COLO668 (cell line): Measurements from ENCODE around the gene WDR82.

Experiments used
- DNase-seq: peaks from one replicate; lab custom pipeline; 2025; ENCODE audit not compliant: unreplicated experiment; lab: John Stamatoyannopoulos, UW

Gene WDR82

GRCh38 chr3:52257911-52258310 lies 20.5 kb downstream of the WDR82 start:
- no peak for DNase-seq

GRCh38 chr3:52256622-52257021 lies 21.8 kb downstream of the WDR82 start:
- DNase-seq, result no peak

GRCh38 chr3:52256159-52256558 lies 22.3 kb downstream of the WDR82 start:
- DNase-seq, result no peak

- no peak for DNase-seq
Observed at GRCh38 chr3:52254608-52255007, 23.8 kb downstream of the WDR82 start.

GRCh38 chr3:52253314-52254304 lies 24.8 kb downstream of the WDR82 start:
- no peak for DNase-seq

- DNase-seq, result no peak
Observed at GRCh38 chr3:52250122-52250521, 28.3 kb downstream of the WDR82 start.

GRCh38 chr3:52249683-52250082 lies 28.8 kb downstream of the WDR82 start:
- DNase-seq, result no peak

- DNase-seq, result no peak
Observed at GRCh38 chr3:52248816-52249547, 29.5 kb downstream of the WDR82 start.

- DNase-seq, result no peak
Observed at GRCh38 chr3:52248165-52248541, 30.3 kb downstream of the WDR82 start.

GRCh38 chr3:52247409-52248164 lies 30.9 kb downstream of the WDR82 start:
- no peak for DNase-seq

- DNase-seq, result no peak
Observed at GRCh38 chr3:52246728-52247408, 31.6 kb downstream of the WDR82 start.

GRCh38 chr3:52246264-52246620 lies 32.2 kb downstream of the WDR82 start:
- no peak for DNase-seq

GRCh38 chr3:52245322-52246263 lies 32.9 kb downstream of the WDR82 start, which contains the start of gene PPM1M:
Gene PPM1M, plus strand, starts transcription at chr3:52245759. Its CDS starts 66 bp downstream, at chr3:52245825.
- DNase-seq, result peak; percentile 51

- DNase-seq, result peak; percentile 6
Observed at GRCh38 chr3:52243791-52244628, 34.4 kb downstream of the WDR82 start.

GRCh38 chr3:52242039-52242438 lies 36.4 kb downstream of the WDR82 start:
- no peak for DNase-seq

GRCh38 chr3:52240886-52241370 lies 37.5 kb downstream of the WDR82 start:
- DNase-seq, result no peak

- peak; percentile 40 for DNase-seq
Observed at GRCh38 chr3:52240059-52240885, 38.2 kb downstream of the WDR82 start.
